22Rv1 (cell line): ENCODE results near the gene PNPLA3.

Experiments
- ZFX ChIP-seq: fragments of 450-650 bp; IDR thresholded peaks from 2 replicates; pipeline ENCODE4 v1.6.1; 2017; ENCODE audit warnings: antibody characterized with exemption, borderline replicate concordance
- TF ChIP-seq, protein P1 (sequence below): fragments of 450-650 bp; IDR thresholded peaks from 2 replicates; pipeline ENCODE4 v1.5.1; 2017; ENCODE audit warnings: mild to moderate bottlenecking

DNA sequence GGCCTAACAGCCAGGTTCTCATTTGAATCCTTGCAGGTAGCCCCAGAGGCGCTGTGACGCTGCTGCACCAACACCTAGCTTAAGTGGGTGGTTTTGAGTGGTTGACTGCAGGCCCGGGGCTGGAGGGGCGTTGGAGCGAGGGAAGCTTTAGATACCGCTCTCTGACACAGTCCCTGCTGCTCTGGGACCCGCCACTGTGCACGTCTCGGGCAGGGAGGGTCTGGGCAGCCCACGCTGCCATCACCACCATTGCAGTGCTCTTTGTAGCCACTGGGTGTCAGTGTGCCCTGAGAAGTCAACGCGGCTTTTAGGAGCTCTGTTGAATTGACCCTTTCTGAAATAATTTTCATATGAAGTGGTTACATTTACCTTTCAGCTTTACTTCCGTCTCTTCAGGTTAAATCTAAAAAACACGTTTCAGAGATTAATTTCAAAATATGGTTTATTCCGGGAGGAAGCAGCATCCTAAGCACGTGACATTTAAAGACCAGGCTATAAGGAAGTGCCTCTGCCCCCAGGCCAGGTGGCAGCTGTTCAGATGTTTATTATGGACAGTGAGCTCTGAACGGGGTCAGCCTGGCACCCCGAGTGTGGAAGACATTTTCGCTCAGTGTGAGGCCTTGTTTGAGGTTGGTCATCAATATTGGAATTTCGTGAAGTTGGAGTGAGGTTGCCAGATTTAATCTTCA is 69.6 kb downstream of the PNPLA3 start:
- TF ChIP-seq, protein P1, sequence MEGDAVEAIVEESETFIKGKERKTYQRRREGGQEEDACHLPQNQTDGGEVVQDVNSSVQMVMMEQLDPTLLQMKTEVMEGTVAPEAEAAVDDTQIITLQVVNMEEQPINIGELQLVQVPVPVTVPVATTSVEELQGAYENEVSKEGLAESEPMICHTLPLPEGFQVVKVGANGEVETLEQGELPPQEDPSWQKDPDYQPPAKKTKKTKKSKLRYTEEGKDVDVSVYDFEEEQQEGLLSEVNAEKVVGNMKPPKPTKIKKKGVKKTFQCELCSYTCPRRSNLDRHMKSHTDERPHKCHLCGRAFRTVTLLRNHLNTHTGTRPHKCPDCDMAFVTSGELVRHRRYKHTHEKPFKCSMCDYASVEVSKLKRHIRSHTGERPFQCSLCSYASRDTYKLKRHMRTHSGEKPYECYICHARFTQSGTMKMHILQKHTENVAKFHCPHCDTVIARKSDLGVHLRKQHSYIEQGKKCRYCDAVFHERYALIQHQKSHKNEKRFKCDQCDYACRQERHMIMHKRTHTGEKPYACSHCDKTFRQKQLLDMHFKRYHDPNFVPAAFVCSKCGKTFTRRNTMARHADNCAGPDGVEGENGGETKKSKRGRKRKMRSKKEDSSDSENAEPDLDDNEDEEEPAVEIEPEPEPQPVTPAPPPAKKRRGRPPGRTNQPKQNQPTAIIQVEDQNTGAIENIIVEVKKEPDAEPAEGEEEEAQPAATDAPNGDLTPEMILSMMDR = peak; percentile 90
- no peak for TF ChIP-seq ZFX
